ENCODE data around the gene FAM181A.

Gene FAM181A

DNA sequence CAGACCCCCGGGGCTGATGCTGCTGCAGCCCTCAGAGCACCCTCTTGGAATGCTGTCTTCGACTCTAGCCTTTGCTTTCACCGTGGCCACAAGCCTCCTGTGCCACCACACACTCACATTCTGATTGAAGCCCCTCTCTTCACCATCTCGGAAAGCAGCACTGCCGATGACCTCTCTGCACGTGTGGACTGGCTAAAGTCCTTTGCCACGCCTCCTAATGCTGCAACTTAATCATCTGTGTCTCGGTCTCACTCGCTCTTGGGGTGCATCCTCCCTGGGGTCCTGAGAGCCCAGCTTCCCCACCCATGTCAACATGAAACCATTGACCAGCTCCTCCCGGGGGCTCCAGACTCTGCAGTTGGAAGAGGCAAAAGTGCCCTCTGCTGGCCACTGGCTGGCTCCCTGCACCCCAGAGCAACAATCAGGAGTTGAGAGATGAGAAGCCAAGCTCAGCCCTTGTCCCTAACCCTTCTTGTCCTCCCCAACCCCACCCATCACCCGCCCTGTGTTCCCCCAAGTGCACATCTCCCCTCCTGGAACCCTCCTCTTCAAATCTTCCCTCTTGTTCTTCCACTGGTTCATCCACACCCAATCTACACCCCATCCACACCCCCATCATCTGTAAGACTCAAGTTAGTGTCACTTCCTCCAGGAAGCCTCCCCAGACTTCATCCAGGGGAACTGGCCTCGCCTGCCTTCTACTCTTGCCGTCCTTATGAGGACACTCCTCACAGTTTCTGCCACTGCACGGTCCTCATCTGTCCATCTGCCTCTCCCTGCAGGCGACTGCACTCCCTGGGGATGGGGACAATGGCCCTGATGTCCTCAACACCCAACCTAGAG, 23.6 kb upstream of the FAM181A start:
- peak in 3 of 56 donors; percentile 7 to 21 (median 12) for DNase-seq

DNA sequence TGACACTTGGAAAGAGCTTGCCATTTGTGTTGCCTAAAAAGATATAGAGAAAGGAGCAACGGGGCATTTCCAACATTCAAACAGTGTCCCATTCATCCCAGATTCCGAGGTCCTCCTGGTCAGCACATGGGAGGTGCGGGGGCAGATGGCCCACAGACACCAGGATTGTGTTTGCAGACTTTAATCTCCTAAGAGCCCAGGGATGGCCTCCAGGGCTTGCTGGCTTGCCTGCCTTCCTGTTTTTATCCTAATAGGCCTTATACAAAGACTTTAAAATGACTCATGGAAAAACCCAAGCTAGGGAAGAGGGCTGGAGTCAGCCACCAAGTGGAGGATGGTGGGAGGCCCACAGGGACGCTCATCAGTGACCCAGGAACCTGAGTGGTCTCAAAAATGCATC, 21.5 kb upstream of the FAM181A start:
- DNase-seq, result no peak

DNA sequence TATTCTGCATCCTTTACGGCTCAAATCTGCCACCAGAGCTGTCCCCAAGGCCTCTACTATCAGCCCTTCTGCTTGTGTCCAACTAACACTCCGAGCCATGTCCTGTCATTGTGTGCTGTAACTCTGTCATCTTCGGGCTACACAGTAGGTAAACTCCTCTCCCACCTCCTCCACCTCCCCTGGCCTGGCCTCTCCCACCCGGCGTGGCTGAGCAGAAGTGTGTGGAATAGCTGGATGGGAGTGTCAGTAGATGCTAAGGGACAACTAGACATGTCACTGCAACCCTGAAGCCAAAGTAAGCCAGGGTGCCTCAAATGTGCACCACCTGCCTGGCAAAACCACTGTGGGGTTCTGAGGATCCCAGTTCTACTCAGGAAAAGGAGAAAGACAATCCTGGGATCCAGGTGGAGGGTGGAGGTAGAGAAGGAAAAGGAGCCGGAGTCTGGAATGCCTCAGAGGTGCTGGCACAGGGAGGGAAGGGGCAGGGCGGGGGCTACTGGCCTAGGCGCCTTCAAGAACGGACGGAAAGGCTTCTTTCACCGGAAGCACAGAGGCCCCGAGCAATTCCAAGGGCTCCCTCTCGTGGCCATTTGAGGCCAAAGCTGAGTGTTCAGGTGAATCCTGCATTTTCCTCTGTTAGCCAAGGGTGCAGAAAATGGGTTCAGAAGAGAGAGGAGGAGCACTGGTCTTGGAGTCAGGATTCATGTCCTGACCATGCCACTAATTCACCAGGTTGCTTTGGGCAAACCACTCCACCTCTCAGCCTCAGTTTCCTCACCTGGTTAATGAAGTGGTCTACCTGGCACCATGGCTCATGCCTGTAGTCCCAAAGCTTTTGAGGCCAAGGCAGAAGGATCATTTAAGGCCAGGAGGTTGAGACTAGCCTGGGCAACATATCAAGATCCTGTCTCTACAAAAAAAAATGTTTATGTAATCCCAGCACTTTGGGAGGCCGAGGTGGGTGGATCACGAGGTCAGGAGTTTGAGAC, 20.5 kb upstream of the FAM181A start:
- DNase-seq, result peak in 20 of 56 donors; percentile 5 to 65 (median 24)

DNA sequence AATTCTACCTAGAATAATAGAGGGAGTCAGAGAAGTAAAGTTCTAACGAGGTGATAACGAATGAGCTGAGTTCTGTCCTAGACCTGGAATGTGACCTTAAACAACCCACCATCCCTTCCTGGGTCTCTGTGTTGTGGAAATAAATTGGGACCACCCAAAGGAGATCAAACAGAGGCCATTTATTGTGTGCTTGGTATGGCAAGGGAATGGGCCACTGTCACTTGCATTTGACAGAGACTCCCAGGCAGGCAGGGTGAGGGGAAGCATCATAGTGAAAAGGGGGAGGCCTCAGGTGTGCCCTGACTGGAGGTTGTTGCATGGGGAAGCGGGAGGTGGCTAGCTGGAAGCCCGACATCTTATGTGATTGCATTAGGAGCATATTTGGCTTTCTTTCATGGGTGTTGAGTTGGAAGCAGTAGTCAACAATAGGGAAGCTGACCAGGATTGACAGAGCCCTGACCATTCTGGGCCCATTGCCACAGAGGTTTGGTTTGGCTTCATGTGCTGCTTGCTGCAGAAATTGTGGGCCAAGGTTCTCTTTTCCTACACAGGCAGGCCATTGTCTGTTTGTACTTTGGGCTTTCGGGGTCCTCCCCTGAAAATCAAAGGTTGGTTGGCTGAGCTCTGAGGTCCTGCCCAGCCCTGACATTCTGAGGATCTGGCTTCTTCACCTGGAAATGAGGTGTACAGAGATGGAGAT, 17.6 kb upstream of the FAM181A start:
- peak in 7 of 56 donors; percentile 5 to 44 (median 15) for DNase-seq

DNA sequence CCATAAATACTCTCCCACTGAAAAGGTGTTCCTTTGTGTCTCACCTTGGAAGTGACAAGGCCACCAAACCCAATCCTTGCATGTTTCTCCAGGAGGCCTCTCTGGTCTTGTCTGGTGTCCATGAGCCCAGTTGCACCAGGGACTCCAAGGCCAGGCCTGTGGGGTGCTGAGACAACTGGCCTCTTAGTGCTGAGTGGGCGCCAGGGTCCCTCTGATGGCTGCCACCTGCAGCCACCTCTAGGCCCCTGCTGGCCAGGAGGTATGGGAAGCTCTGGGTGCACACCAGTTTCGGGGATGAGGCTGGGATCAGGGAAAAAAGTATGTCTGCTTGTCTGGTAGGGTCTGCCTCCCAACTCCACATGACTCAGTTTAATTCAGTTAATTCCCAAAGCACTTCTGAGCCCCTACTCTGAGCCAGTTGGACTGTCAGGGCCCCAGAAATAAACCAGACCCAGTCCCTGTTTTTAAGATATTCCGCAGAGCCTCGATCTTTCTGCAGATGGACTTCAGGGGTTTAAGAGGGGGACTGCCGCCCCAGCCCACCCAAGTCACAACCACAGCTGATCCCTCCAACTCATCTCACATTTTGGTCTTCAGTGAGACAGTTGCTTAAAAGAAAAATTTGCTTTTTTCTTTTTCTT, 15.0 kb upstream of the FAM181A start:
- DNase-seq, result no peak

DNA sequence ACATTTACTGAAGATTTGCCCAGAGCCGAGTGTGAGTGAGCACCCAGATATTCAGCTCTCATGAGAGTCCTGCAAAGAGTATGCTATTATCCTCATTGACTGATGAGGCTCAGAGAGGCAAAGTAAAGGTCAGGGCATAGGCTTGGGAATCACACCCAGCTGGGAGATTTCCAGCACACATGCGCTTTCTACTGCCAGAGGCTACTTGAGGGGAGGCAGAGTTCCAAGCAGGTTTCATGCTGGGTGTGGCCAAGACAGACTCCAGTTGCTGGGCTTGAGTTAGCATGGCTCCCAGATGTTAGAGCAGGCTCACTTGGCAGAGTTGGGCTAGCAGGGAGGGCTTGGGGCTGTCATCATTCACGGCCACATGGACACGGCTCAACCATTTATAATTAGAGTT, 14.4 kb upstream of the FAM181A start:
- no peak for DNase-seq

DNA sequence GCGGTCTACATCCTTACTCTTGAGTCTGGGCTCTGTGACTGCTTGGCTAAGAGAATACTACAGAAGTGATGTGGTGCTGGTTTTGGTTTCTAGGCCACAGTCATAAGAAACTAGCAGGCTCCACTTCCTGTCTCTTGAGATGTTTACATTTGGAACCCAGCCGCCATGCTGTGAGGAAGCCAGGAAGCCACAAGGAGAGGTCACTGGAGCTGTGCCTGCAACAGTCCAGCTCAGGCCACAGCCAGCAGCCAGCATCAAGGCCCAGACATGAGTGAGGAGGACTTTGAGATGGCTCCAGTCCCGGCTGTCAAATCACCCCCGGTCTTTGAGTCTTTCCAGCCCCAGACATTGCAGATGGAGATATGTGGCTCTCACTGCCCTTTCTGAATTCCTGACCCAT, 12.9 kb upstream of the FAM181A start:
- no peak for DNase-seq

DNA sequence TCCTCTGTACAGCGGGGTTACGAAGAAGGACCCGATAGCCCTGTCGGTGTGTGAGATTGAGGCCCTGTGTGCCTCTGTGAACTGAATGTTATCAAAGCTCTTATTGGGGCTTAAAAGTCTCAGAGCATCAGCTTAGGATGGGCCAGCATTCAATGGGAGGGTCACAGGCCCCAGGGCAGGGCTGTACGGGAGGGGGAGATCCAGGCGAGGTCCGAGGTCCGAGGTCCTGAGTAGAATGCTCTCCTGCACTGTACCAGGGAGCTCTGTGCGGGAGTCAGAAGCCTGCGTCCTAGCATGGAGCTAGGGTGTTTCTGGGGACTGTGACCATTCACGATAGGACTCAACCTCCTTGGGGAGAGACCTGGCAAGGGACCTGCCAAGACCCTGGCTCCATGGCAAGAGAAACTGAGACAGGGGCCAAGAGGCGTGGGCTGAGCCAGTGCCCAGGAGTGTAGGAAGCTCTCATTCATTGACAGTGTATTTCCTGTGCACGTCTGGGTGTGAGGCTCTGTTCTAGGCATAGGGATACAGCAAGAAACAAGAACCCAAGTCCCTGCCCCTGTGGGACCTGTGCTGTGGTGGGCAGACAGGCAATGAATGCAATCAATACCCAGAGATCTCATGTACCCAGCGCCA, 12.0 kb upstream of the FAM181A start:
- DNase-seq, result no peak

DNA sequence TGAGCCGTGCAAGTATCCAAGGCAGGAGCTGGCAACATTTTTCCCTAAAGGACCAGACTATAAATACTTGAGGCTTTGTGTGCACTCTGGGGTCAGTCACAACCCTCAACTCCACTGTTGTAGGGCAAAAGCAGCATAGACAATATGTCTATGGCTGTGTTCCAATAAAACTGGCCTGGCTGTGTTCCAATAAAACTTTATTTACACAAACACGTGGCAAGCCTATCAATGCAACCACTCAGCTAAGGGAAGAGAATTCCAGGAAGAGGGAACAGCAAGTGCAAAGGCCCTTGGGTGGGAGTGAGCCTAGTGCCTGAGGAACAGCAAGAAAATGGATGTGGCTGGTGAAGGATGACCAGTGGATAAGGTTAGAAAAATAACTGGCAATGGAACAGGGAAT, 11.3 kb upstream of the FAM181A start:
- no peak for DNase-seq

DNA sequence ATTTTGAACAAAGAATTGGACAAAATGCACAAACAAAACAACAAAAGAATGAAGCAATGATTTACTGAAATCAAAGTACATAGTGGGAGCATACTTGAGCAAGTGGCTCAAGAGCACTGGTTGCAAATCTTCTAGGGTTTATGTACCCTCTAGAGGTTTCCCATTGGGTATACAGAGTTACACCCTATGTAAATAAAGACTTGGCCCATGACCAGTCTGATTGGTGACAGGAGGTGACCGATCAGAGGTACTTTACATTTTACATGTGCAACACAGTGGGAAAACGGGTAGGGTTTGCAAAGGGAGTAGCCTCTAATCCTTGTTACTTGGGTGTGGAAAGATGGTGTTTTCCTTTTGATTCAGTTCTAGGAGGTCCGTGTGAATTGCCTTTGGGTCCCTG, 10.6 kb upstream of the FAM181A start:
- no peak for DNase-seq

DNA sequence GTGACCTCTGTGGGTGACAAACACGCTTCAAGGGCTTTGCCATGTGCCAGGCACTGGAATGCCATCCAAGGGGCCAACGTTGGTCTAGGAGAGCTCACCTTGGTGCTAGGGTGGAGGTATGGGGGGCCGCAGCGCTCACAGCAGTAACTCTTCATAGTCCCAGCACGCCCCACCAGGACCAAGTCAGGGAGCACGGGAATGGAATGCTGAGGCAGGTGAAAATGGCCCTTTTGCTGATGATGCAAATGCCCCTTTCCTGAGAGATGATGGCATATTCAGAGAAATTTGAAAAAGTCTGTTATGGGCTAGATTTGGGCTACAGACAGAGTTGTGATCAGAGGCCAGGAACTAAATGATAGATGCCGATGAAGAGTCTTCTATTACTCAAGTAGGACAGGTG, 10.0 kb upstream of the FAM181A start:
- DNase-seq, result no peak

DNA sequence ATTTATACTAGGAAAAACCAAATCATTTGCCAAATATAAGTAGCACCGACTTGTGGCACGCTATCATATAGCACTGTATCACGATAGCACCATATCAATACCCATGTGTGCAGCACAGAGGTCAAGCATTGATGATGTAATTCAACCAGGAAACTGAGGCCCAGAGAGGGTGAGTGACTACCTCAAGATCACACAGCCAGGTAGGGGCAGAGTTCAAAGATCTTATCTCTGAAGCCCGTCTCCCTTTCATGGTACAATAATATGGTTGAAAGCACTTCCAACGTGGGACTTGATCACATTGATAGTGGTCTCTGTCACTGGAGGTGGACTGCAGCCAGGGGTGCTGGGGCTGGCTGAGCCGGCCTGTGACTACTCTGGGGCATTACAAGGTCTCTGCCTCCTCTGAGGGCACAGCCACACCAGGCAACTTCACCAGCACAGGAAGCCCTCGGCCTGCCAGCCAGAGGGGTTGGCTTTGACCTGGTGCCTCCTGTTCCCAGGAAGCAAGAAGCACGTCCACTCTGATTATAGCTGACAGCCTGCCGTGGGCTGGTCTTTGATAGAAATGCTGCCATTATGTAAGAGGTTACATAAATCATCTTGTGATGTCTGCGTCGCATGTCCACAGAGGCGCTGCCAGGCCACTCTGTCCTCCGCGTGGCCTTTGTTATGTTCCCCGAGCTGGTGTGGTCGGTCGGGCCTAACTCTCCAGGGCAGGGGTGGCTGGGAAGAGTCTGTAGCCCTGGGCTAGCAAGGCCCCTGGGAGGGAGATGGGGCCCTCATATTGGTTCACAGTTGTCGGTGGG, 5.9 kb upstream of the FAM181A start:
- no peak for DNase-seq

DNA sequence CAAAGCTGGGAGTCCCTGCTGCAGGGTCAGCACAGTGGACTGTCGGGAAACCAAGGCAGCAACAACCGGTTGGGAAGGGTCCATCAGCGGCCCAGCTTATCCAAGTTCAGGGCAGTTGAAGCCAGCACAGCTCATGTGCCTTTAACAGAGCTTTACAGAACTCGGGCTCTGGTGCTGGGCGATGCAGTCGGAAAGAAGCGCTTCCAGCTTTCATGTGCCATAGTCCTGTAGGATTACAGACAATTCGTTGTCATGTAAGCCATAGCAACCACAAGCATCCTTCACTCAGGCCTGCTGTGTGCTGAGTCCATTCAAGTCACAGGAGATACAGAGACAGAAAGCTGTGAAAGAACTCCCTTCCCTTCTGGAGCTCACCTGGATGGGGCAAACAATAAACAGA, 3.5 kb upstream of the FAM181A start:
- DNase-seq, result no peak

DNA sequence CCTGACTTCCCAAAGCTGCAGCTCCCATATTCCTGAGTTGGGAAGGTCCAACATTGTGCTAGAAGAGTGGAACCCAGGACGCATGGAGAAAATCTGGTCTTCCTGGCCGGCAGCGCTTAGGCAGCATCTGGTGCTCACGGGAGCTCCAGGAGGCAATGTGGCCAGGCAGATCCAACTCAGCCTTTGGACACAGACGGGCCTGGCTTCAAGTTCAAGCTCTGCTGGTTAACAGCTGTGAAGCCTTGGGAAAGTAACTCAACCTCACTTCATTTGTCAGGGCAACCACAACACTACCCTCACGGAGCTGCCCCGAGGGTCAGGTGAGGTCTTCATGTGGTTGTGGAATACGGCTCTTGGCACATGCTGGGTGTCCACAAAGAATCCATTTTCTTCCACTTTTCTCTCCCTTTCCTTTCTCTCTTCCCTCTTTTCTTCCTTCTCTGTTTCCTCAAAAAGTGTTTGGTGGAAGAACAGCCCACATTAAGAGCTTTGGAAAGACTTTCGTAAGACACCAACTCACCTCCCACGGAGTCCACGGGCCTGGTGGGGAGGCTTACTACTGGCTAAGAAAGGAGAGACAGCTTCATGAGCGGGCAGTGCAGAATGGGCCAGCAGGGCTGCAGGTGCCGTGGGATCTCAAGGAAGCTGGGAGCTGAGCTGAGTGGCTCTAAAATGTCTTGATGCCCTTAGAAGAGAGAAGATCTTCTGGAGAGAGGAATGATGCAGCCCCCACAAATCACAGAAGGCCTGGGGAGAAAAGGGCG, 2.4 kb upstream of the FAM181A start:
- no peak for DNase-seq

DNA sequence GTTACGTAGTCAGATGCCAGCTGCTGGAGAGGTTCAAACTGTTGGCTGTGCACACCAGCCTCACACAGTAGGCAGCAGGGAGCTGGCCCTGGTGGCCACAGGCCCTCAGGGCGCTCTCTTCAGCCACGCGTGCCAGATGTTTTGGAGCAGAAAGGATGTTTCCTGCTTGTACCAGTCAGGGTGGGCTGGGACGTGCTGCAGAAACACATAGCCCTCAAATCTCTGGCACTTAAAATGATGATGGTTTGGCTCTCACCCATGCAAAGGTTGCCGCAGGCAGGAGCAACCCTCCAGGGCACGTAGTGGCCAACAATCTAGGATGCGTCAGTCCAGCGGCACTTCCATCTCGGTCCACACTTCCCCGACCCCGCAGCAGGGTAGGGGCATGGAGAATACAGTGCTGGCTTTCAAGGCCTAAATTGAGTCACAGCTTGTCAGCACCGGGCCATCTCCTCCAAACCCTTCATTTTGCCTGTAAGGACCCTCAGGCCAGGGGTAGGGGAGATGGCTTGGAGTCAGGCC, 1.7 kb upstream of the FAM181A start:
- no peak for DNase-seq

DNA sequence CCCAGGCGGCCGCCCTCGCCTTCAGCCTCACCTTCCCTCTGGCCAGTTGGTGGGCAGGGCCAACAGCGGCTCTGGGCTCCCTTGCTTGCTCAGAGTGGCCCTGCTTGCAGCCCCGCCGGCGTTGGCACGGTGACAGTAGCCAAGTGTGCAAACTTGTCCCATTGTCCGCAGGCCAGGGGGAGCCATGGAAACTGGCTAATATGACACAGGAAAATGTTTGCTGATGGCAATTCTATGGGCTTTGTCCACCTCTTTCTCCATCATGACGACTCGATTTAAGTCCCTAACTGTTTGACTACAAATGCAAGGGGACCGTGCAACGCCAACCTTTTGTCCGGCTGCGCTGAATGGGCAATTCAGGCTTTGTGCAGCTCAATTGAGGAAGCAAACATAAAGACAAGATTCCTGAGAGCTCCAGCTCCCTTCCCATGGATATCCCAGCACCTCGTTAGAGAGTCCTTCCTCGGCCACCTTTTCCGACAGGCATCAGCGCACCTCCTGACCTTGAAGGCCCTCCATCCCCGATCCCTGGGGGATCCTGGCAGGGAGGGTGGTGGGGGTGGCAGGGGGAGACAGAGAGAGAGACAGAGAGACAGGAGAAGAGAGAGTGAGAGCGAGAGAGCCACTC, 785 bp upstream of the FAM181A start:
- DNase-seq, result peak in 46 of 56 donors; percentile 5 to 86 (median 46)

DNA sequence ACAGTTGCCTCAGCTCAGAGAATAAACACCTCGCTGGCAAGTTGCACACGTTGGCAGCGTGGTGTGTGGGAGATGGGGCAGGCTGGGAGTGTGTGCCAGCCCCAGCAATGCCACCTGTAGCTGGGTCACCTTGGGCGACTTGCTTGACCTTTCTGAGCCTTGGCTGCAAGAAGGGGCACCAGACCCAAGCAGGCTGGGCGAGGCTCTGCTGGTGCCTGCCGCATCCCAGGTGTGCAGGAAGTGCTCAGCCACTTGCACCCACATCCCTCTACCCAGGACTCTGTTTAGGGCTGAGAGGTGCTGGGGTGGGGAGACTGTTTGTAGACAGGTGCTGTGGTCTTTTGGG, 629 bp downstream of the FAM181A start:
- no peak for DNase-seq

Data from nucleus accumbens (tissue), 56 donors.